KBM-7 (cell line): ENCODE data around the gene CAMSAP2.
"Not testable (repeated sequence)": the region's sequence is repeated elsewhere in the genome, so short reads cannot be mapped to it uniquely, and the experiment has no call there.

ENCODE experiments used
- DNase-seq: peaks from one replicate; pipeline ENCODE4 v3.0.0-alpha.2; 2015
- in situ Hi-C: fragments of 300-500 bp; cut with MboI; formaldehyde crosslinking; loops from 2 replicates; pipeline ENCODE4 v1.14.3; 2020; ENCODE audit warnings: low sequenced_read_pairs, low pct_unique_long_range_greater_than_20kb, mixed read lengths

The CAMSAP2 gene

DNA sequence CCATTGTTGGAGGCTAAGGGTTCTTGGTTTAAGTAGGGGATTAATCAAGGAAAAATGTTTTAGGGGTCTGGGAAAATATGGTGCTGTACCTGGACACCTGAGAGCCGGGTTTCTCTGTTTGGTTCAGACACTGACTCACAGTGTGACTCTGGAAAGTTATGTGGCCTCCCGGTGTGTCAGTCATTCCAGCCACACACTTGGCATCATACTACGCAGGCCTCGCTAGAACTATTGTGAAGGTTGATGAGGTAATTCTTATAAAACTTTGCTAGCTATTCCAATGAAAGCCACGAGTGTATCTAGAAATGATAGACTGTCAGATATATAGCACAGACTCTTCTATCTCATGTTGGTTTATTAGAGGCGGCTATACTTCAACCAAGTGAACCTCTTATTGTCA lies 4.8 kb upstream of the CAMSAP2 start:
- in situ Hi-C loops, result no loop called here
- DNase-seq, result no peak

- in situ Hi-C loops, result no loop called here
- no peak for DNase-seq
Measured at GRCh38 chr1:200737647-200738291, 924 bp upstream of the CAMSAP2 start.

GRCh38 chr1:200738949-200739651 lies 407 bp downstream of the CAMSAP2 start:
- DNase-seq, result no peak
- in situ Hi-C loops, result no loop called here

- in situ Hi-C loops, result no loop called here
- no peak for DNase-seq
Measured at GRCh38 chr1:200739702-200740570, 1.2 kb downstream of the CAMSAP2 start.

DNA sequence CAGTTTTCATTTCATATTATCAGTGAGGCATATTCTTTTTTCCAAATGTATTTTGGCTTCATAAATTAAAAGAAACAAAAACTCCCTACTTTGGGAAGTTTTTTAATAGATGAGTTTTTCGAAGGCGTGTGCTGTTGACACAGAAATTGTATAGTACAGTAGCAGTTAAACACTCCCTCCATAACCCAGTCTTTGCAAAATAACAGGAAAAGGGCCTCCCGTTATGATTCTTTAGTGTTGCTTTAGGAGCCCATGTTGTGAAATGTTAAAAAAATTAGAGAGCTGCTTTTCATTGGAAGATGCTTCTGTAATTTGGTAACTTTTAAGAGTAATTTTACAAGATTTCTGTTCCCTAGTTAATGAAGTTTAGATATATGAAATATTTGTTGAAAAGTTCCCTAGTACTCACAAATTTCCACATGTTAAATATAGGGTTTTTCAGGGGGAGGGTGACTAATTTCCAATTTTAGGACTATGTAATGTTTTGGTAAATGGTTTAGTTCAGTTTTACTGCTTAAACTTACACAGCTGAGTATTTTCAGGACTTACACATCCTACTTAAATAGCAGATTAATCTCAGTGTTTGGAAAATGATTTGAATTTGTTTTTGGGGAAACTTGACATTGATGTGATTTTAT lies 2.0 kb downstream of the CAMSAP2 start:
- no peak for DNase-seq
- in situ Hi-C loops, result no loop called here

DNA sequence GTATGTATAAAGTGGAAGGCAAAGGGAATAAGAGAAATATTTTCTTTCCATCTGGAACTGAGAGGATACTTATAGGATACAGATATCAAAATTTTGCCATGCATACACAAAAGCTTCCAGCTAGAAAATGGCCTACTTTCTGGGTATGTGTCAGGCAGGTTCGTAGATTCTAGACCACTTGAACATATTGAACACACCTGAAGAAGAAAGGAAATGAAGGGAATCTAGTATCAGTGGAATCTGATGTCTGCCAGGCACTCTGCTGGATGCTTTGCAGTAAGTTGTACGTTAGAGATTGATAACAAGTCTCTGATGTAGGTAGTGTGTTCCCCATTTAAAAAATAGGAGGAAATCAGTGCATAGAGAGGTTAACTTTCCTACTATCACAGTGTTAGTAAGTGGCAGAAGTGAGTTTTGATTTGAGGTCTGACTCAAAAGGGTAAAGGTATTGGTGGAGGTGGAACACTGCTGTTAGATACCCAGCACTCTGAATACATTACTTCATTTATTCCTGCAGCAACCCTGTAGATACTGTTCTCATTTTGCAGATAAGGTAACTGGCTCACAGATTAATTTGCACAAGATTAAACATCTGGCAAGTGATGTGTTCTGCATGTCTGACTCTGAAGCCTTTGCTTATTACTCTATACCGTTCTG lies 3.0 kb downstream of the CAMSAP2 start:
- in situ Hi-C loops, result no loop called here
- DNase-seq, result no peak

- DNase-seq, result no peak
- in situ Hi-C loops, result no loop called here
Measured at GRCh38 chr1:200744143-200744542, 5.5 kb downstream of the CAMSAP2 start.

DNA sequence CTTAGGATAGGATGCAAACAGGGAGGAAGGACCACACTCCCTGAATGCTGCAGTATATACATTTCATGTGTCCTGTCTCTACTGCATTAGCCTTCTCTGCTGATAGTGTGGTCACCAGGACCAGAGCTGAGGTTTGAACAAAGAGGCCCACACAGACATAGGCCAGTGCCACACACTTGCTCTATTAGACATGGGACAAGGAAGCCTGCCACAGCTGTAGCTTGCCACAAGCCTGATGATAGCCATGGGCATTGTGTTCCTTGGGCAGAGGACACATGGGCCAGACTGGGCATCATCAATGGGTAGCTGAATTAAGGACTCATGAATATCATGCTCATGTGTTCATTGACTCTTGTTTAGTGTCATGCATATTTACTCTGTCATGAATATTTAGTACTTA lies 10.4 kb downstream of the CAMSAP2 start:
- in situ Hi-C loops, result no loop called here
- no peak for DNase-seq

DNA sequence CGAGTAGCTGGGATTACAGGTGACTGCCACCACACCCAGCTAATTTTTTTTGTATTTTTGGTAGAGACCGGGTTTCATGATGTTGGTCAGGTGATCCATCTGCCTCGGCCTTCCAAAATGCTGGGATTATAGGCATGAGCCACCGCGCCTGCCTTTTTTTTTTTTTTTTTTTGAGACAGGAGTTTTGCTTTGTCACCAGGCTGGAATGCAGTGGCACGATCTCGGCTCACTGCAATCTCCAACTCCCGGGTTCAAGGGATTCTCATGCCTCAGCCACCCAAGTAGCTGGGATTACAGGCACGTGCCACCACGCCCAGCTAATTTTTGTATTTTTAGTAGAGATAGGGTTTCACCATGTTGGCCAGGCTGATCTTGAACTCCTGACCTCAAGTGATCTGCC lies 12.1 kb downstream of the CAMSAP2 start:
- in situ Hi-C loops, DNase-seq: not testable (repeated sequence)

GRCh38 chr1:200751717-200752116 lies 13.0 kb downstream of the CAMSAP2 start:
- no peak for DNase-seq
- in situ Hi-C loops, result no loop called here

GRCh38 chr1:200753650-200754198 lies 15.0 kb downstream of the CAMSAP2 start:
- in situ Hi-C loops, result no loop called here
- DNase-seq, result no peak

DNA sequence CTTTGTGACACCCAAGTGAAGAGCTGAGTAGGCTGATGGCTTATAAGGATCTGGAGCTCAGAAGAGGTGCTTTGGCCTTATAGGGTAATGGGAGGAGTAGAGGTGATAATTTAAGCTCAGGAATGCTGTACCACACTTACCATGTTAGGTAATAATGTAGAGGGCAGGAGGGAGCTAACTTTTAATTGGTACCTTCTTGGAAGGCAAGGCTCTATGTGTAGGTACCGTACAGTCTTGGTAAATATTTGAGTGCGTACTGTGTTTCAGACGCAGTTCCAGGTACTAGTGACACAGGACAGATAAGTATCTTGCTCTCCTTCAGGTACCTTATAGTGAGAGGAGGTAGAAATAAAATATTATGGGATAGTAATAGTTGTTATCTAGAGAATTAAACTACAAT lies 16.8 kb downstream of the CAMSAP2 start:
- in situ Hi-C loops, result no loop called here
- DNase-seq, result no peak

DNA sequence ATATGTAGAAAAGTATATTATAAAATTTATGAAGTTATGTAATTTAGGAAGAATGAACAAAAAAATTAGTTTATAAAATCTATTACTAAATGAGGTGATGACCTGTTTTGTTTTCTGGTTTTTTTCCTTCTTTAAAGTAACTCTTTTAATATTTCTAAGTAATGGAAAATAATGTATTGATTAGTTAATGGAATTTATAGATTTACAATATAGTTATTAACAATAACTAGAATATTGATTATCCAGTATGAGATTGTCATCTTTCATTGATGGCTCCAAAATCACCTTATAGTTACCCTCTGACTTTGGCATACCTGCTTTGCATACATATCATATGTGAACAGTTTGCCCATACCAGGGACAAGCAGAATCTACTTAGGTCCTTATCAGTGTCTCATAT lies 23.4 kb downstream of the CAMSAP2 start:
- in situ Hi-C loops, result no loop called here

DNA sequence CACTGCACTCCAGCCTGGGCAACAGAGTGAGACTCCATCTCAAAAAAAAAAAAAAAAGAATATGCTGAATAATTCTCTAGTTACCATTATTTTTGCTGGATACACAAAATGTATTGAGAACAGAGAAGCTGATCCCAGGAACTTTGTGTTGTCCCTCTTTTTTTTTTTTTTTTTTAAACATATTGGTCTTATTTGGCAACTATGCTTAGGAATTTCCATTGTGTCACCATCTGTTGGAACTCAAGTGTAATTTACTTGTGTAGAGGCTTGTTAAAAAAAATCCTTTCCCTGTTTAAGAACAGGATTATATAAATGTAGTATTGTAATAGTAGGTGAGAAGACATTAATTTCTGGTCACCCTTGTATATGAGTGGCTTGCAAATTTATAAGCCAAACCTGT lies 28.6 kb downstream of the CAMSAP2 start:
- no peak for DNase-seq
- in situ Hi-C loops, result no loop called here

More for the DNA sequence above, 23.4 kb downstream of the CAMSAP2 start:
- DNase-seq, result no peak

GRCh38 chr1:200771625-200772555 lies 33.2 kb downstream of the CAMSAP2 start:
- in situ Hi-C loops, result no loop called here
- no peak for DNase-seq

GRCh38 chr1:200774311-200774710 lies 35.6 kb downstream of the CAMSAP2 start:
- DNase-seq, result no peak
- in situ Hi-C loops, result no loop called here

GRCh38 chr1:200774735-200775444 lies 36.2 kb downstream of the CAMSAP2 start:
- in situ Hi-C loops, result no loop called here
- no peak for DNase-seq
